ENCODE measurements around the gene SIPA1L2.

Gene SIPA1L2

DNA sequence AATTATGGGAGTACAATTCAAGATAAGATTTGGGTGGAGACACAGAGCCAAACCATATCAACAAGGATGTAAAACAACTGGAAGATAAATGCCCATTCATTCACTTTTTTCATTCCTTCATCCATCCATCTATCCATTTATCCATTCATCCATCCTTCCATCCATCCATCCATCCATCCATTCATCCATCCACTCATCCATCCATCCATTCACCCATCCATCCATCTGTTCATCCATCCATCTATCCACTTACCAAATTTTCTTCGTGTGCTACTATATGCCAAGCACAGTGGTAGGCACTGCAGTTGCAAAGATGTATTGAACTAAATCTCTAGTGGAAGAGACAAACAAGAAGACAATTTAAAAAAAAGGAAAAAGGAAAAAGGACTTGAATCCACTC, 14.3 kb upstream of the SIPA1L2 start:
- Histone ChIP-seq H3K36me3 (ENCODE audit: low read length) (no peaks in the 10 kb centered on the region), H3K9me2 (replicated peaks; ENCODE audit: insufficient read depth, low read length) (no peaks in the 10 kb centered on the region), H3K9ac (ENCODE audit: low read length) (no peak overlapping the region), H3K9me3 (ENCODE audit: insufficient read depth, low read length) (no peaks in the 10 kb centered on the region), H4K20me1 (ENCODE audit: low read depth, low read length) (no peaks in the 10 kb centered on the region), H3F3A (ENCODE audit: insufficient read depth) (no peaks in the 10 kb centered on the region), H3K27me3 (ENCODE audit: low read length) (no peaks in the 10 kb centered on the region), H3K79me2 (ENCODE audit: insufficient read depth, low read length) (no peaks in the 10 kb centered on the region), H3K27ac (ENCODE audit: low read depth, low read length) (no peak overlapping the region), H3K4me2 (ENCODE audit: low read depth, low read length, poor library complexity, severe bottlenecking) (no peak overlapping the region), H2AFZ (ENCODE audit: low read depth, low read length, severe bottlenecking) (no peak overlapping the region), H3K4me3 (ENCODE audit: insufficient read depth, low read length, poor library complexity, severe bottlenecking) (no peak overlapping the region)
- TF ChIP-seq, protein P1, sequence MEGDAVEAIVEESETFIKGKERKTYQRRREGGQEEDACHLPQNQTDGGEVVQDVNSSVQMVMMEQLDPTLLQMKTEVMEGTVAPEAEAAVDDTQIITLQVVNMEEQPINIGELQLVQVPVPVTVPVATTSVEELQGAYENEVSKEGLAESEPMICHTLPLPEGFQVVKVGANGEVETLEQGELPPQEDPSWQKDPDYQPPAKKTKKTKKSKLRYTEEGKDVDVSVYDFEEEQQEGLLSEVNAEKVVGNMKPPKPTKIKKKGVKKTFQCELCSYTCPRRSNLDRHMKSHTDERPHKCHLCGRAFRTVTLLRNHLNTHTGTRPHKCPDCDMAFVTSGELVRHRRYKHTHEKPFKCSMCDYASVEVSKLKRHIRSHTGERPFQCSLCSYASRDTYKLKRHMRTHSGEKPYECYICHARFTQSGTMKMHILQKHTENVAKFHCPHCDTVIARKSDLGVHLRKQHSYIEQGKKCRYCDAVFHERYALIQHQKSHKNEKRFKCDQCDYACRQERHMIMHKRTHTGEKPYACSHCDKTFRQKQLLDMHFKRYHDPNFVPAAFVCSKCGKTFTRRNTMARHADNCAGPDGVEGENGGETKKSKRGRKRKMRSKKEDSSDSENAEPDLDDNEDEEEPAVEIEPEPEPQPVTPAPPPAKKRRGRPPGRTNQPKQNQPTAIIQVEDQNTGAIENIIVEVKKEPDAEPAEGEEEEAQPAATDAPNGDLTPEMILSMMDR (IDR thresholded peaks at IDR 0.05; ENCODE audit: insufficient read depth, low read length, poor library complexity, severe bottlenecking): no peak
- no peak for TF ChIP-seq EZH2phosphoT487 (conservative IDR thresholded peaks at IDR 0.05; ENCODE audit: low read length)

DNA sequence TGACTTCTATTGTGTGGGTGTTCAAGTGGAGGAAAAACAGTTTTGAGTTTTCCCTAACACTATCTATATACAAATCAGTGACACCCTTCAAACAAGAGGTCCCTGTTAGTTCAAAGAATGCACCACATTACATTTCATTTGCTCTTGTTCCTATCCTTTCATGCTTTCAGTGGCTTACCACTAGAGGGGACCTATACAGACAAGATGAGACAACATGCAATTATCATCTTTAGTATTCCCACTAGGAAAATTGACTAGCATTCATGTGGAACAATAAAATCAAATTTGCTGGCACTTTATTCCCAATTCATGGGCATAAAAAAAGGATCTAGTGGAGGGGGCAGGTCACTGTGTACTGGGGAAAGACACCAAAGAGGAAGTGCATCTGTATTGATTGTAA, 13.3 kb upstream of the SIPA1L2 start:
- H3K36me3 ChIP-seq (ENCODE audit: low read length): no peaks in the 10 kb centered on the region
- H3K27ac ChIP-seq (ENCODE audit: low read depth, low read length): no peak overlapping the region
- H3K9me3 ChIP-seq (ENCODE audit: insufficient read depth, low read length): no peaks in the 10 kb centered on the region
- no peak overlapping the region for H2AFZ ChIP-seq (ENCODE audit: low read depth, low read length, severe bottlenecking)
- H3K9ac ChIP-seq (ENCODE audit: low read length): no peak overlapping the region
- H3K4me3 ChIP-seq (ENCODE audit: insufficient read depth, low read length, poor library complexity, severe bottlenecking): no peak overlapping the region
- H4K20me1 ChIP-seq (ENCODE audit: low read depth, low read length): no peaks in the 10 kb centered on the region
- no peaks in the 10 kb centered on the region for H3F3A ChIP-seq (ENCODE audit: insufficient read depth)
- H3K4me2 ChIP-seq (ENCODE audit: low read depth, low read length, poor library complexity, severe bottlenecking): no peak overlapping the region
- TF ChIP-seq EZH2phosphoT487 (conservative IDR thresholded peaks at IDR 0.05; ENCODE audit: low read length): no peak
- TF ChIP-seq, protein P1 (IDR thresholded peaks at IDR 0.05; ENCODE audit: insufficient read depth, low read length, poor library complexity, severe bottlenecking): no peak
- H3K79me2 ChIP-seq (ENCODE audit: insufficient read depth, low read length): no peaks in the 10 kb centered on the region
- H3K9me2 ChIP-seq (replicated peaks; ENCODE audit: insufficient read depth, low read length): no peaks in the 10 kb centered on the region
- H3K27me3 ChIP-seq (ENCODE audit: low read length): no peaks in the 10 kb centered on the region

DNA sequence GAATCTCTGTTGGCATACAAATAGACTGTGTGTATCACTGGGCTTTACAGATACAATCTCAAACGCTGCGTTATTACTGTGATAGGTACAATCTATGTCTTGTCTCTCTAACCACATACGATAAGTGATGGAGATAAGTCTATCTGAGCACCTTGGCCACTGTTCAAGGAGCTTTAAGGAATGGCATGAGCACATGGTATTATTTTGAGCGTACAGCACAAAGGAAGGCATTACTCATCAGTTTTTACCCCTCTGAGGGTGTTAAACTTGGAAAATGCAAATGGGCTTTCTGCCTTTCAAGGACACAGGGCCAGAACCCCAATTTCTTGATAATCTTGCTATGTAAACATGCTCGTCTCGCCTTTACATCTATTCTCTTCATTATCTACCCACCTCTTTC, 11.6 kb upstream of the SIPA1L2 start:
- no peak overlapping the region for H2AFZ ChIP-seq (ENCODE audit: low read depth, low read length, severe bottlenecking)

More for the DNA sequence above, 11.6 kb upstream of the SIPA1L2 start:
- Histone ChIP-seq H3F3A (ENCODE audit: insufficient read depth) (no peaks in the 10 kb centered on the region), H3K9me2 (replicated peaks; ENCODE audit: insufficient read depth, low read length) (no peaks in the 10 kb centered on the region), H3K27me3 (ENCODE audit: low read length) (no peaks in the 10 kb centered on the region), H3K4me3 (ENCODE audit: insufficient read depth, low read length, poor library complexity, severe bottlenecking) (no peak overlapping the region), H3K36me3 (ENCODE audit: low read length) (no peaks in the 10 kb centered on the region), H3K4me2 (ENCODE audit: low read depth, low read length, poor library complexity, severe bottlenecking) (no peak overlapping the region), H3K79me2 (ENCODE audit: insufficient read depth, low read length) (no peaks in the 10 kb centered on the region), H3K27ac (ENCODE audit: low read depth, low read length) (no peak overlapping the region), H3K9ac (ENCODE audit: low read length) (no peak overlapping the region), H3K9me3 (ENCODE audit: insufficient read depth, low read length) (no peaks in the 10 kb centered on the region), H4K20me1 (ENCODE audit: low read depth, low read length) (no peaks in the 10 kb centered on the region)
- no peak for TF ChIP-seq EZH2phosphoT487 (conservative IDR thresholded peaks at IDR 0.05; ENCODE audit: low read length)
- TF ChIP-seq, protein P1 (IDR thresholded peaks at IDR 0.05; ENCODE audit: insufficient read depth, low read length, poor library complexity, severe bottlenecking): no peak

Measured in SU-DHL-6 (cell line).